HG02642 (cell line): ENCODE measurements around the gene AHCY.
A peak's percentile ranks its signal among the peaks of the same experiment; 100 is the strongest.
"Not testable (repeated sequence)": the region's sequence is repeated elsewhere in the genome, so short reads cannot be mapped to it uniquely, and the experiment has no call there.

Source experiments
- ATAC-seq: cut with Tn5 transposase; IDR thresholded peaks from one replicate; pipeline ENCODE4 v1.9.1; 2021; ENCODE audit warnings: mild to moderate bottlenecking; ENCODE audit not compliant: unreplicated experiment, poor library complexity

The AHCY gene

DNA sequence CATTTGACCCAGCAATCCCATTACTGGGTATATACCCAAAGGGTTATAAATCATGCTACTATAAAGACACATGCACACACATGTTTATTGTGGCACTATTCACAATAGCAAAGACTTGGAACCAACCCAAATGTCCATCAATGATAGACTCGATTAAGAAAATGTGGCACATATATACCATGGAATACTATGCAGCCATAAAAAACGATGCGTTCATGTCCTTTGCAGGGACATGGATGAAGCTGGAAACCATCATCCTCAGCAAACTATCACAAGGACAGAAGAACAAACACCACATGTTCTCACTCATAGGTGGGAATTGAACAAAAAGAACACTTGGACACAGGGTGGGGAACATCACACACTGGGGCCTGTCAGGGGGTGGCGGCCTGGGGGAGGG is 25.1 kb upstream of the AHCY start:
- ATAC-seq, result not testable (repeated sequence)

GRCh38 chr20:34324541-34324940 is 21.4 kb upstream of the AHCY start:
- ATAC-seq, result no peak

DNA sequence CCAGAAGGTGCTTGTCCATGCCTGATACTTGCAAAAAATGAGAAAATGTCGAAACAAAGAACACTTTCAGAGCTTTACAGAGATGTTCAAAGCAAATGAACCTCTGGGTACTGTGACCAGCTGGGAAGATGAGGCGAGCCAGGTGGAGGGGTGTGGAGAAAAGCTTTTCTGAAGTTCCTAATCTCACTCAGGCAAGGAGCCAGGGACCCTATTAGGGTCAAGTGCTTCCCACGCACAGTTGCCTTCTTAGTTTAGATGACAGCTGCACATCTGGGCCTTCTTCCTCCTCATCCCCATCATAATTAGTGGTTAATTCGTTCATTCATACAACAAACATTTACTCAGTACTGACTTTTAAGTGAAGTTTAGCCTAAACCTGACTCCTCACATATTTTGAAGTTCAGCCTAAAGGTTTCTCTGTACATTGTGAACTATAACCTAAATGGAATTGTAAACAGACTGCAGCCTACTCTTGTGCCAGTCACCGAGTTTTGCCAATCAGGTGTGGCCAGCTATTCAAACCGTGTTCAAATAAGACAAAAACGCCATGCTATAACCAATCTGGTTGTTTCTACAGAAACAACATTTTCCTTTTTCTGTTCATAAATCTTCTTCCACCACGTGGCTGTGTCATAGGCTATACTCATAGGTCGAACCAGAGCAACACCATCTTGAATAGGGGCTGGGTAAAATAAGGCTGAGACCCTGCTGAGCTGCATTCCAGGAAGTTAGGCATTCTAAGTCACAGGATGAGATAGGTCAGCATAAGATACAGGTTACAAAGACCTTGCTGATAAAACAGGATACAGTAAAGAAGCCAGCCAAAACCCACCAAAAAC is 19.3 kb upstream of the AHCY start:
- ATAC-seq, result no peak

DNA sequence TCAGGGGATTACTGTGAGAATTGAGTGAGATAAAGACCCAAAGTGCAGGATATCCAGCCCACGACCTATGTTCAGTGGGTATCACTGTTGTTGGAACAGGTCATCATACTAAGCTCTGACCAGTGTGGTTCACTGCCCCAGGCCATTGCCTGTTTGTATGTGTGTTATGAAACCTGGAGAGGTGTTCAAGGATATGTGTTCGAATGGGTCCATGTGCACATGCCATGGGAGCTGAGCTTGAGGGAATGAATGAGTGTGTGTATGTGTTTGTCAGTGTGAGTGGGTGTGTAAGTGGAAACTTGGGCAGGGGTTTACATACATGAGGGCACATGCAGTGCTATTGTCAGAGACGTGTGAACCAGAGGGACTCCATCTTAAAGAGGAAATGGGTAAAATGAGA is 17.7 kb upstream of the AHCY start:
- no peak for ATAC-seq

- ATAC-seq, result no peak
Observed at GRCh38 chr20:34318609-34319443, 15.7 kb upstream of the AHCY start.

DNA sequence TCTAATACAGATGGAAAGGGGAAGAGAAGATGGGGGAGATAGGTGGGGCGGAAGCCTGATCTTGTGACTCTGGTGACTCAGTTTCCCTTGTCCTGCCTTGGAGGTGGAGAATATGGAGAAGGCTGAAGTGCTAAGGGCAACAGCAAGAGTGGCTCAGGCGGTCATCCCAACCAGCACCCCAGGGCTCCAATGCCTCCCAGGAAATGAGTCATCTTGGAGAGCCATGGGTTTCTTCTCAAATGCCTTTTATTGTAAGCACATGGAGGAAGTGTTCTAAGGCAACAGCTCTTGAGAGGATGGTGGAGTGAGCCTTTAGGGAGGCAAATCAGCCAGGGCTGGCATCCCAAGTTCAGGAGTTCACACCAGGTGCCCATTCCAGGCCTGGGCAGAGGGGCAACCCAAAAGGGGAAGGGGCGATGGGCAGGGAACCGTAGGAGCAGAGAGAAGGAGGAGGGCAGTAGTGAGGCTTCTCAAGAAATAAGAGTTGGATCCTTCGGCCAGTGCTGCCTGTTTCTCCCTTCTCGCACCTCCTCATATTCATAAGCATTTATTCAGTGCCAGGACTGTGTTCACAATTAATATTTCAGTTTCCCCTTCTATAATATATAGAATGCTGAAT is 13.2 kb upstream of the AHCY start:
- no peak for ATAC-seq

- no peak for ATAC-seq
Observed at GRCh38 chr20:34315236-34315635, 12.1 kb upstream of the AHCY start.

DNA sequence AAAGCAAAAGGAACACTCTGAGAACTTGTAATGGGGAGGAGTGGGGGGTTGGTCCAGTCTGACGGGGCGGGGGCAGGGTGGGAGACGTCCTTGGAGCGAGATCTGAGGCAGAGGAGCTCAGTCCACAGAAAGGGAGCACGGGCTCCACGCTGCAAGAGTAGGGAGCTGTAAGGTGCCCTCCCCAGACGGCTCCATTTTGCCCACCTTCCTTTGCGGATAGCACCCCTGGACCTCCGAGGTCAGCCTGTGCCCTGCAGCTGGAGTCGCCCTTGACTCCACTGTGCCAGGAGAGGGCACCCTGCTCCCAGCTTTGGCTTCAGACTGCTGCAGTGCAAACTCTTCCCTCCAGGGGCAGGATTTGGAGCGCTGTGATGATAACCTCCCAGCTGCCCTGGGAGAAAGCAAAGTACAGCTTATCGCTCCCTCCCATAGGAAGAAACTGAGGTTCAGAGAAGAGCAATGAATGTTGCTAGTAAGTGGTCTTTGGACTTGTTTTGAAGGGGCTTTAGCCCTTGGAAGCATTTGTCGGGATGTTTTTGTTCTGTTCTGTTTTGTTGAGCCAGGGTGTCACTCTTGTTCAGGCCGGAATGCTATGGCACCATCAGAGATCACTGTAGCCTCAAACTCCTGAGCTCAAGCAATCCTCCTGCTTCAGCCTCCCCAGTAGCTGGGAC is 9.5 kb upstream of the AHCY start:
- peak; percentile 91 for ATAC-seq

DNA sequence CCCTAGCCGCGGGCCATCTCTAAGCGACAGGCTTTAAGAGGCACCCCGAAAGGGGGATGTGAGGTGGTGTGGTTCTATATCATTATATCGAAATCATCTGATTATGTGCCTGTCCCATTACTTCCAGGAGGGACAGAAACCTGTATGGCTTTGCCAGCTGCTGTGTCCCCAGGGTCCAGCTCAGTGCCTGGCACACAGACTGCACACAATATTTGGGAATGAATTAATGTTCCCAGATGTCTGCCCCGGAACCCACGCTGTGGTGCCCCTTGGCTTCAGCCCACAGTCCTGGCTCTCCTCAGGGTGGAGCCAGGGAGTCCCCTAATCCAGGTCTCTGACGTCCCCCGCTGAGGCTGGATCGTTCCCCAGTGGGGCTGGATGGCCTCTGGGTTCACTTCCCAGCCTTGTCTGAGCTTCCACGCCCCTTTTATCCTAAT is 8.9 kb upstream of the AHCY start:
- no peak for ATAC-seq

GRCh38 chr20:34311118-34312023 is 8.2 kb upstream of the AHCY start:
- ATAC-seq, result no peak

- ATAC-seq, result no peak
Observed at GRCh38 chr20:34310481-34311117, 7.4 kb upstream of the AHCY start.

GRCh38 chr20:34309691-34310090 is 6.5 kb upstream of the AHCY start:
- ATAC-seq, result no peak

GRCh38 chr20:34305333-34306230 is 2.4 kb upstream of the AHCY start:
- ATAC-seq, result no peak

GRCh38 chr20:34302312-34302722 is 838 bp downstream of the AHCY start:
- no peak for ATAC-seq

DNA sequence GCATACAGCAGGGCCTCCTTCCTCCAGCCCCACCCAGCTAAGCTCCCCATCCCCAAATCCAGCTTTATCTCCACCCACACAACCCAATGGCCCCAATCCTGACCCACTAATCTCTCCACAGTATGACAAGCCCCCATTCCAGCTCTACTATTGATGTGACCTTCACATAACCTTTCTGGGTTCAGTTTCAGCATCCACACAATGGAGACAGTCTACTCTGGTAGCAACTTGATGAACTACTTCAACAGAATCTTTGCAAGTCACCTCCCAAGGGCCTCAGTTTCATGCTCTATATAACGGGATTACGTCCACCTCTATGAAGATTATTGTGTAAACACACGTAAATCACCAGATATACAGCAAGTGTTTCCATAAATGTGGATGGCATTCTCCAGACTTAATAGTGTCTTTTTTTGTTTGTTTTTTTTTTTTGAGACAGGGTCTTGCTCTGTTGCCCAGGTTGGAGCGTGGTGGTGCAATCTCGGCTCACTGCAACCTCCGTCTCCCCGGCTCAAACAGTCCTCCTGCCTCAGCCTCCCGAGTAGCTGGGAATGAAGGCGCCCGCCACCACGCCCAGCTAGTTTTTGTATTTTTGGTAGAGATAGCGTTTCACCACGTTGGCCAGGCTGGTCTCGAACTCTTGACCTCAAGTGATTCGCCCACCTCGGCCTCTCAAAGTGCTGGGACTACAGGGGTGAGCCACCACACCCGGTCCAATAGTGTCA is 1.4 kb downstream of the AHCY start:
- ATAC-seq, result no peak

DNA sequence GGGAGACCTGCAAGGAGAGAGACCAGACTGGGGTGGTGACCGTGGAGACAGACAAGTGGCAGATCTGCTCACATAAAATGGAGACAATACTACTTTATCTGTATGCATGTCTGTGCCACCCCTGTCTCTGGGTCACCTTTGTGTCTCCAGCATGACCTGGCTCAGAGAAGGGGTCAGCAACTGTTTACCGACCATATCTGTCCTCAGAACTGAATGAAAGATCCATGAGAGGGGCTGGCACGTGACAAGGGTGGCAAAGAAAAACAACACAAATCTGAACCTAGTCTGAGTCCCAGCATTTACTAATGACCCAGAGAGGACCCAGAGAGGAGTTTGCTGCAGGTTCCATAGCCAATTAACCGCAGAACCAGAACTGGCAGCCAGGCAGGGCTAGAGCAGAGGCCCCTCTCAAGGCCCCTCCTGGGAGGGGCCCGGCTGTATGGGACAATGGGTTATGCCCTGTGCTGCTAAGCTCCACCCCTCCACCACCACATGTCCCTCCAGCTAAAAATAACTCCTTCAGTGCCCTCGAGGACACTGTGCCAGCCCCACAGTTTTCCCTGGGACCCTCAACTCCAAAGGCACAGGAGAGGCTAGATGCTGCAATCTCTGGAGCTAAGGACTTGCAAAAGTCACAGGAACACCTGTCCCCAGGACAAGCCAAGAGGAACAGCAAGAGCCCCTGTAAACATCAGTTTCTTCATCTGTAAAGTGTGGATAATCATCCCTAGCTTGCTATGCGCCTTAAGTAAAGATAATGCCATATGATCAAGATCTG is 2.2 kb downstream of the AHCY start:
- ATAC-seq, result no peak
